Heart left ventricle (tissue), 16 donors: ENCODE measurements around the gene PDIA6. TPM values are rescaled to one million over a fixed set of nuclear protein-coding genes. Genes with fewer than 3 reads are reported as not detected.

Experiments used
- ATAC-seq, 4 donors: fragments of 200-7000 bp; cut with Tn5 transposase; one replicate each; pipeline ENCODE4 v1.9.1; 2020 to 2022; ENCODE audit warnings: moderate library complexity in 4 of 4, mild to moderate bottlenecking in 3 of 4, moderate number of reproducible peaks in 1 of 4
- DNase-seq, 5 donors: peaks; one replicate each; pipeline ENCODE4 v3.0.0-alpha.2; 2020
- H3K27ac ChIP-seq, 12 donors: fragments of 200-600 bp; sonication (generic) in 4 of 12; one replicate each; pipeline versions ENCODE4 v1.5.0 to v1.8.0; 2016 to 2022; ENCODE audit warnings: mild to moderate bottlenecking in 2 of 12
- H3K27me3 ChIP-seq, 9 donors: fragments of 200-600 bp; sonication (generic) in 2 of 9; one replicate each; pipeline versions ENCODE4 v1.5.1 to v1.8.0; 2016 to 2022; ENCODE audit warnings: mild to moderate bottlenecking in 3 of 9
- H3K36me3 ChIP-seq, 9 donors: fragments of 200-600 bp; sonication (generic) in 2 of 9; one replicate each; pipeline versions ENCODE4 v1.5.0 to v1.8.0; 2018 to 2022; ENCODE audit warnings: mild to moderate bottlenecking in 2 of 9
- H3K4me1 ChIP-seq, 12 donors: fragments of 200-600 bp; sonication (generic) in 4 of 12; one replicate each; pipeline versions ENCODE4 v1.5.0 to v1.8.0; 2016 to 2022; ENCODE audit warnings: mild to moderate bottlenecking in 3 of 12
- H3K4me3 ChIP-seq, 12 donors: fragments of 200-600 bp; sonication (generic) in 4 of 12; one replicate each; pipeline versions ENCODE4 v1.5.0 to v1.8.0; 2017 to 2022; ENCODE audit warnings: mild to moderate bottlenecking in 9 of 12, moderate library complexity in 4 of 12
- H3K9me3 ChIP-seq, 12 donors: fragments of 200-600 bp; sonication (generic) in 4 of 12; one replicate each; pipeline versions ENCODE4 v1.5.0 to v1.8.0; 2016 to 2022; ENCODE audit warnings: mild to moderate bottlenecking in 1 of 12
- POLR2A ChIP-seq, 2 donors: fragments of 450-650 bp; IDR thresholded peaks; one replicate each; pipeline ENCODE4 v1.6.1; 2017; ENCODE audit warnings: antibody characterized with exemption in 2 of 2, mild to moderate bottlenecking in 2 of 2, moderate library complexity in 2 of 2
- WGBS, 4 donors: extraction: QIAGEN DNeasy Blood & Tissue Kit in 2 of 4; methylation state at CpG; one replicate each; pipeline versions ENCODE4 v1.1.5 to v1.1.7; 2013 to 2018; 5-methylcytosine and 5-hydroxymethylcytosine counted together
- intact Hi-C, 10 donors: fragments of 100-400 bp; cut with DNase I; formaldehyde crosslinking; loops; one replicate each; pipeline versions ENCODE4 v1.11.1 to v1.14.2; 2022
- polyA plus RNA-seq, 2 donors: library from polyadenylated mRNA; stranded (reverse); fragments of 200-250 nt; gene quantifications; one replicate each; pipeline ENCODE4 v1.2.3, GENCODE V29; 2013
- total RNA-seq, 9 donors: library from RNA; depleted of rRNA in 2 of 9; stranded (reverse); fragments of >200 nt in 2 of 9; fragmentation: NEBNext Ultra II Directional in 3 of 9; extraction: Animal tissue kit (Norgen Biotek cat#: 25700) in 3 of 9; gene quantifications; one replicate each; pipeline versions ENCODE4 v1.1.0 to v1.2.4, GENCODE V29; 2016 to 2023
- TF ChIP-seq, protein P1 (sequence below), 12 donors: fragments of 200-600 bp; sonication (generic) in 4 of 12; IDR thresholded peaks; one replicate each; pipeline versions ENCODE4 v1.5.0 to v1.8.0; 2018 to 2022; ENCODE audit warnings: antibody characterized with exemption in 12 of 12, mild to moderate bottlenecking in 5 of 12
- donor health status: ischemic (EF 13 %, LVEDD 7.1; RV severe dilation, severe dysfunction).
- donor health status: healthy with polysubstance abuse.
- donor health status: DM: no; HTN: yes; CAD: no.
- donor health status: DM: no; HTN: no; CAD: no.
- donor health status: ischemic (EF 25% LVEDD 6.9; RV normal size, moderate dysfunction).
- donor health status: ischemic (EF 25% LVEDD 5.7; RV mildly dilated, moderate dysfunction).
- donor health status: healthy.
- donor health status: DM: yes; HTN: yes; CAD: no.
- donor health status: ischemic (EF 35%, LVEDD 5.7; RV mildly dilated, moderate dysfunction).
- donor health status: nonischemic (EF 11% LVEDD 7.7; RV severe dilation, severe dysfunction).
- donor health status: DM: yes; HTN: yes; CAD: no.
- donor health status: PGD.
- donor health status: ischemic (EF 29% LVEDD 5.4; RV normal size, mild dysfunction).
- donor health status: nonischemic (EF 23%, LVEDD 6.1; RV moderate dilation, normal function).

Gene PDIA6
- total and polyA plus RNA-seq, 11 donors, result 32.0 to 402 (median 110) TPM

GRCh38 chr2:10795508-10796046 is 17.0 kb downstream of the PDIA6 start:
- peaks cover 0 to 3% (median 0%) of the 10 kb centered on the region in 12 donors for H3K4me1 ChIP-seq
- 57 to 63% (median 61%) methylated on average over 7 of the region's 7 CpGs for whole genome bisulfite sequencing, 4 donors
- no peaks in the 10 kb centered on the region for H3K27me3 ChIP-seq
- ATAC-seq, result peak in 1 of 4 donors; percentile 22
- H3K4me3 ChIP-seq, result no peak overlapping the region
- intact Hi-C loops, result no loop called here
- TF ChIP-seq, protein P1, sequence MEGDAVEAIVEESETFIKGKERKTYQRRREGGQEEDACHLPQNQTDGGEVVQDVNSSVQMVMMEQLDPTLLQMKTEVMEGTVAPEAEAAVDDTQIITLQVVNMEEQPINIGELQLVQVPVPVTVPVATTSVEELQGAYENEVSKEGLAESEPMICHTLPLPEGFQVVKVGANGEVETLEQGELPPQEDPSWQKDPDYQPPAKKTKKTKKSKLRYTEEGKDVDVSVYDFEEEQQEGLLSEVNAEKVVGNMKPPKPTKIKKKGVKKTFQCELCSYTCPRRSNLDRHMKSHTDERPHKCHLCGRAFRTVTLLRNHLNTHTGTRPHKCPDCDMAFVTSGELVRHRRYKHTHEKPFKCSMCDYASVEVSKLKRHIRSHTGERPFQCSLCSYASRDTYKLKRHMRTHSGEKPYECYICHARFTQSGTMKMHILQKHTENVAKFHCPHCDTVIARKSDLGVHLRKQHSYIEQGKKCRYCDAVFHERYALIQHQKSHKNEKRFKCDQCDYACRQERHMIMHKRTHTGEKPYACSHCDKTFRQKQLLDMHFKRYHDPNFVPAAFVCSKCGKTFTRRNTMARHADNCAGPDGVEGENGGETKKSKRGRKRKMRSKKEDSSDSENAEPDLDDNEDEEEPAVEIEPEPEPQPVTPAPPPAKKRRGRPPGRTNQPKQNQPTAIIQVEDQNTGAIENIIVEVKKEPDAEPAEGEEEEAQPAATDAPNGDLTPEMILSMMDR (IDR thresholded peaks at IDR 0.05), result no peak
- TF ChIP-seq POLR2A (IDR thresholded peaks at IDR 0.05), result no peak
- H3K9me3 ChIP-seq, result no peaks in the 10 kb centered on the region
- no peak for DNase-seq
- no peak overlapping the region for H3K27ac ChIP-seq
- H3K36me3 ChIP-seq, result peaks cover 0 to 100% (median 92%) of the 10 kb centered on the region in 9 donors

DNA sequence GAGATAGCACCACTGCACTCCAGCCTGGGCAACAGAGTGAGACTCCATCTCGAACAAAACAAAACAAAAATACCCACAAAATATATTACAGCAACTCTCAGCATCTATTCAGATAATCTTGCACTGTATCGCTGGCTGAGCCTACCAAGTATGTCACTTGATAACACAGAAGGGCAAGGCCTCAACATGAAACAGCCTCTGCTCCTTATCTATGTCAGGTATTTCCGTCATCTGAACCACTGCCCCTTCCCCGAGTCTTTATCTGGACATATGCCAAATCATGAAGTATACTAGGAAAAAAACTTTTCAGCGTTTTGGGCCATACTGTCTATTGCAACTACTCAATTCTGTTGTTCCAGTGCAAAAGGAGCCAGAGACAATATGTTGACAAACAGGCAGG is 17.7 kb downstream of the PDIA6 start:
- Histone ChIP-seq H3K36me3 (peaks cover 0 to 100% (median 92%) of the 10 kb centered on the region in 9 donors), H3K4me1 (peaks cover 0 to 3% (median 0%) of the 10 kb centered on the region in 12 donors), H3K4me3 (no peak overlapping the region), H3K27me3 (no peaks in the 10 kb centered on the region), H3K27ac (no peak overlapping the region), H3K9me3 (no peaks in the 10 kb centered on the region)
- intact Hi-C loops, result no loop called here
- TF ChIP-seq, protein P1 (IDR thresholded peaks at IDR 0.05), result no peak
- TF ChIP-seq POLR2A (IDR thresholded peaks at IDR 0.05), result no peak
- ATAC-seq, result no peak
- DNase-seq, result no peak
- 29 to 59% (median 51%) methylated on average over 5 of the region's 5 CpGs for whole genome bisulfite sequencing, 4 donors

DNA sequence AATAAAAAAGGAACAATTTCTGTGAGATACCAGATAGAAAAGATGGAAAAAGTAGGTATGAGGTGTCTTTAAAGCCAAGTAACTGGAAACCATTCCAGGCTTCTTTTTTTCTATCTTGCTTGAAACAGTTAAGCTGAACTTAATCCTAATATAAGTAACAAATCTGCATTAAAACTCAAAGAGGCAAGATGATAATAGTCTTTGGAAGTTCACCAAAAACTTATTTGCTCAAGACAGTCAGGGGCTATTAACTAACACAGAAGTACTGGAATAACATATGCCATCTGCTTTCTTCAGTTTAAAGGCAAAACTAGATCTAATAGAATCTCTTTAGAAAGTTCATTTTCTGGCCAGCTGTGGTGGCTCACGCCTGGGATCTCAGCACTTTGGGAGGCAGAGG is 18.8 kb downstream of the PDIA6 start:
- intact Hi-C loops, result no loop called here
- H3K27ac ChIP-seq, result no peak overlapping the region
- H3K4me3 ChIP-seq, result no peak overlapping the region
- WGBS, 4 donors, result 87 to 100% (median 95%) methylated on average over 1 of the region's 1 CpG
- ATAC-seq (no peak), DNase-seq (no peak)
- H3K27me3 ChIP-seq, result no peaks in the 10 kb centered on the region
- no peaks in the 10 kb centered on the region for H3K9me3 ChIP-seq
- H3K36me3 ChIP-seq, result peaks cover 0 to 100% (median 93%) of the 10 kb centered on the region in 9 donors
- no peak for TF ChIP-seq POLR2A (IDR thresholded peaks at IDR 0.05)
- TF ChIP-seq, protein P1 (IDR thresholded peaks at IDR 0.05), result no peak
- peaks cover 0 to 3% (median 0%) of the 10 kb centered on the region in 12 donors for H3K4me1 ChIP-seq

GRCh38 chr2:10792660-10793400 is 19.8 kb downstream of the PDIA6 start:
- Histone ChIP-seq H3K27ac (peak overlapping the region in 1 of 12 donors; percentile 3), H3K4me1 (peaks cover 0 to 4% (median 0%) of the 10 kb centered on the region in 12 donors), H3K4me3 (no peak overlapping the region), H3K9me3 (no peaks in the 10 kb centered on the region), H3K27me3 (no peaks in the 10 kb centered on the region), H3K36me3 (peaks cover 0 to 100% (median 99%) of the 10 kb centered on the region in 9 donors)
- WGBS, 4 donors, result 91 to 96% (median 94%) methylated on average over 17 of the region's 17 CpGs
- DNase-seq (no peak), ATAC-seq (no peak)
- intact Hi-C loops, result no loop called here
- TF ChIP-seq, protein P1 (IDR thresholded peaks at IDR 0.05), result no peak
- no peak for TF ChIP-seq POLR2A (IDR thresholded peaks at IDR 0.05)
